HEK293 (cell line): ENCODE measurements around the gene LRFN4.

Experiments
- GLIS1 ChIP-seq: fragments of 450-650 bp; formaldehyde crosslinking; IDR thresholded peaks from 2 replicates; pipeline ENCODE4 v1.5.1; 2016; ENCODE audit warnings: missing biosample characterization, missing genetic modification characterization
- SCRT1 ChIP-seq: fragments of 450-650 bp; formaldehyde crosslinking; IDR thresholded peaks from 2 replicates; pipeline ENCODE4 v1.5.1; 2016; ENCODE audit warnings: missing biosample characterization, missing genetic modification characterization, borderline replicate concordance
- YY1 ChIP-seq: fragments of 450-650 bp; formaldehyde crosslinking; IDR thresholded peaks from 2 replicates; pipeline ENCODE4 v1.5.1; 2018; ENCODE audit warnings: missing biosample characterization, missing genetic modification characterization
- ZNF202 ChIP-seq: fragments of 450-650 bp; formaldehyde crosslinking; IDR thresholded peaks from 2 replicates; pipeline ENCODE4 v1.5.1; 2016; ENCODE audit warnings: missing biosample characterization, missing genetic modification characterization, borderline replicate concordance
- ZNF211 ChIP-seq: fragments of 450-650 bp; formaldehyde crosslinking; IDR thresholded peaks from 2 replicates; pipeline ENCODE4 v1.5.1; 2016; ENCODE audit warnings: low read depth, missing biosample characterization, missing genetic modification characterization
- ZNF274 ChIP-seq, 2 experiments: fragments of 200-500 bp in 1 of 2; fragments of 450-650 bp in 1 of 2; sonication (Bioruptor generic) in 1 of 2; formaldehyde crosslinking in 1 of 2; IDR thresholded peaks; 2 replicates each; pipeline versions ENCODE4 v1.5.1 to v1.6.1; 2014 to 2016; ENCODE audit warnings: borderline replicate concordance in 1 of 2, inconsistent platforms in 1 of 2, low read length in 1 of 2, missing biosample characterization in 1 of 2, missing genetic modification characterization in 1 of 2
- ZNF558 ChIP-seq: fragments of 450-650 bp; formaldehyde crosslinking; IDR thresholded peaks from 2 replicates; pipeline ENCODE4 v1.5.1; 2016; ENCODE audit warnings: missing biosample characterization, missing genetic modification characterization
- ZNF701 ChIP-seq: fragments of 450-650 bp; formaldehyde crosslinking; IDR thresholded peaks from 2 replicates; pipeline ENCODE4 v1.5.1; 2016; ENCODE audit warnings: missing biosample characterization, missing genetic modification characterization
- TF ChIP-seq, protein P1 (sequence below): fragments of 450-650 bp; formaldehyde crosslinking; IDR thresholded peaks from 2 replicates; pipeline ENCODE4 v1.5.1; 2016; ENCODE audit warnings: missing biosample characterization, missing genetic modification characterization
- TF ChIP-seq, protein P2 (sequence below): fragments of 450-650 bp; formaldehyde crosslinking; IDR thresholded peaks from 2 replicates; pipeline ENCODE4 v1.5.1; 2016; ENCODE audit warnings: missing biosample characterization, missing genetic modification characterization
- TF ChIP-seq, protein P3 (sequence below): fragments of 450-650 bp; formaldehyde crosslinking; IDR thresholded peaks from 2 replicates; pipeline ENCODE4 v1.5.1; 2016; ENCODE audit warnings: missing biosample characterization, missing genetic modification characterization
- TF ChIP-seq, protein P4 (sequence below): fragments of 450-650 bp; formaldehyde crosslinking; IDR thresholded peaks from 2 replicates; pipeline ENCODE4 v1.5.1; 2016; ENCODE audit warnings: missing biosample characterization, missing genetic modification characterization
- TF ChIP-seq, protein P5 (sequence below): fragments of 450-650 bp; formaldehyde crosslinking; IDR thresholded peaks from 2 replicates; pipeline ENCODE4 v1.5.1; 2016; ENCODE audit warnings: missing biosample characterization, missing genetic modification characterization
- TF ChIP-seq, protein P6 (sequence below): fragments of 450-650 bp; formaldehyde crosslinking; IDR thresholded peaks from 2 replicates; pipeline ENCODE4 v1.5.1; 2016; ENCODE audit warnings: missing biosample characterization, missing genetic modification characterization

DNA sequence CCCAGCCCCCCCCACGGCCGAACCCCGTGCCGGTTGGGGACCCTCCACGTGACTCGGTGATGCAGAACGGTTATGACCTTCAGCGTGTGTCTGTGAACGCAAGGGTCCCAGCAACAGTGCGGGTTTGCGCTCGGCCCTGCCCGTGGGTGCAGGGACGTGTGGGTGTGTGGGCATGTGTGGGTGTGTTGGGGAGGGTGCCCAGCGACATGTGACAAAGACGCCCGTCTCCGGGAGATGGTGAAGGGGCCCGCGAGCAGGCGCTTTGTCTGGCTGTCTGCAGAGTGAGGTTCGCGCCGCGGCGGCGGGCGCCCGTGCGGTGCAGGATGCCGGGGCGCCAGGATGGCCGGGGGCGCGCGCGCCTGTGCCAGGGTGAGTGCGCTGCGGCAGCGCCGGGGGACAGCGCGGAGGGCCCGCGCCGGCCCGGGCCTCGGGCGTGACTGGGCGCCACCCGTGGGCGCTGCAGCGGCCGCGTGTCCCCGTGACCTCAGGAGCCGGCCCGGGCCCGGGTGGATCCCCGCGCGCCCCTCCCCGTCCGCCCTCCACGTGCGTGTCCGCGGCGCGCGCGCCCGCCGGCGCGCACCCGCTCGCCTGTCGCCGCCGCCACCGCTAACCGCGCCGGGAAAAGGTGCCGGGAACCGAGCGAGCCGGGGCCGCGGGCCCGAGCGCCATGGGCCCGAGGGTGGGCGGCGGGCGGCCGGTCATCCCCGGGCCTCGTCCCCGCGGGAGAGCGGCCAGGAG, at the start of gene LRFN4:
- TF ChIP-seq, protein P1, sequence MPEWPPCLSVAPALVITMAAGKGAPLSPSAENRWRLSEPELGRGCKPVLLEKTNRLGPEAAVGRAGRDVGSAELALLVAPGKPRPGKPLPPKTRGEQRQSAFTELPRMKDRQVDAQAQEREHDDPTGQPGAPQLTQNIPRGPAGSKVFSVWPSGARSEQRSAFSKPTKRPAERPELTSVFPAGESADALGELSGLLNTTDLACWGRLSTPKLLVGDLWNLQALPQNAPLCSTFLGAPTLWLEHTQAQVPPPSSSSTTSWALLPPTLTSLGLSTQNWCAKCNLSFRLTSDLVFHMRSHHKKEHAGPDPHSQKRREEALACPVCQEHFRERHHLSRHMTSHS (tag by site-specific recombination), result no peak
- TF ChIP-seq, protein P2, sequence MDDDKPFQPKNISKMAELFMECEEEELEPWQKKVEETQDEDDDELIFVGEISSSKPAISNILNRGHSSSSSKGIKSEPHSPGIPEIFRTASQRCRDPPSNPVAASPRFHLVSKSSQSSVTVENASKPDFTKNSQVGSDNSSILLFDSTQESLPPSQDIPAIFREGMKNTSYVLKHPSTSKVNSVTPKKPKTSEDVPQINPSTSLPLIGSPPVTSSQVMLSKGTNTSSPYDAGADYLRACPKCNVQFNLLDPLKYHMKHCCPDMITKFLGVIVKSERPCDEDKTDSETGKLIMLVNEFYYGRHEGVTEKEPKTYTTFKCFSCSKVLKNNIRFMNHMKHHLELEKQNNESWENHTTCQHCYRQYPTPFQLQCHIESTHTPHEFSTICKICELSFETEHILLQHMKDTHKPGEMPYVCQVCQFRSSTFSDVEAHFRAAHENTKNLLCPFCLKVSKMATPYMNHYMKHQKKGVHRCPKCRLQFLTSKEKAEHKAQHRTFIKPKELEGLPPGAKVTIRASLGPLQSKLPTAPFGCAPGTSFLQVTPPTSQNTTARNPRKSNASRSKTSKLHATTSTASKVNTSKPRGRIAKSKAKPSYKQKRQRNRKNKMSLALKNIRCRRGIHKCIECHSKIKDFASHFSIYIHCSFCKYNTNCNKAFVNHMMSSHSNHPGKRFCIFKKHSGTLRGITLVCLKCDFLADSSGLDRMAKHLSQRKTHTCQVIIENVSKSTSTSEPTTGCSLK, result no peak
- TF ChIP-seq, protein P3, sequence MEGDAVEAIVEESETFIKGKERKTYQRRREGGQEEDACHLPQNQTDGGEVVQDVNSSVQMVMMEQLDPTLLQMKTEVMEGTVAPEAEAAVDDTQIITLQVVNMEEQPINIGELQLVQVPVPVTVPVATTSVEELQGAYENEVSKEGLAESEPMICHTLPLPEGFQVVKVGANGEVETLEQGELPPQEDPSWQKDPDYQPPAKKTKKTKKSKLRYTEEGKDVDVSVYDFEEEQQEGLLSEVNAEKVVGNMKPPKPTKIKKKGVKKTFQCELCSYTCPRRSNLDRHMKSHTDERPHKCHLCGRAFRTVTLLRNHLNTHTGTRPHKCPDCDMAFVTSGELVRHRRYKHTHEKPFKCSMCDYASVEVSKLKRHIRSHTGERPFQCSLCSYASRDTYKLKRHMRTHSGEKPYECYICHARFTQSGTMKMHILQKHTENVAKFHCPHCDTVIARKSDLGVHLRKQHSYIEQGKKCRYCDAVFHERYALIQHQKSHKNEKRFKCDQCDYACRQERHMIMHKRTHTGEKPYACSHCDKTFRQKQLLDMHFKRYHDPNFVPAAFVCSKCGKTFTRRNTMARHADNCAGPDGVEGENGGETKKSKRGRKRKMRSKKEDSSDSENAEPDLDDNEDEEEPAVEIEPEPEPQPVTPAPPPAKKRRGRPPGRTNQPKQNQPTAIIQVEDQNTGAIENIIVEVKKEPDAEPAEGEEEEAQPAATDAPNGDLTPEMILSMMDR, result no peak
- TF ChIP-seq, protein P4, sequence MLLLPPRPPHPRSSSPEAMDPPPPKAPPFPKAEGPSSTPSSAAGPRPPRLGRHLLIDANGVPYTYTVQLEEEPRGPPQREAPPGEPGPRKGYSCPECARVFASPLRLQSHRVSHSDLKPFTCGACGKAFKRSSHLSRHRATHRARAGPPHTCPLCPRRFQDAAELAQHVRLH, result no peak
- TF ChIP-seq ZNF211 (tag by site-specific recombination) (no peak), ZNF701 (tag by site-specific recombination) (no peak), ZNF202 (tag by site-specific recombination) (no peak), ZNF274 (IDR thresholded peaks at IDR 0.05; ENCODE audit: low read length) (no peak), ZNF274 (tag by site-specific recombination; IDR thresholded peaks at IDR 0.05; ENCODE audit: borderline replicate concordance) (no peak), SCRT1 (tag by site-specific recombination) (no peak), YY1 (tag by site-specific recombination) (no peak), GLIS1 (tag by site-specific recombination) (peak; percentile 69), ZNF558 (tag by site-specific recombination) (no peak)
- TF ChIP-seq, protein P5, sequence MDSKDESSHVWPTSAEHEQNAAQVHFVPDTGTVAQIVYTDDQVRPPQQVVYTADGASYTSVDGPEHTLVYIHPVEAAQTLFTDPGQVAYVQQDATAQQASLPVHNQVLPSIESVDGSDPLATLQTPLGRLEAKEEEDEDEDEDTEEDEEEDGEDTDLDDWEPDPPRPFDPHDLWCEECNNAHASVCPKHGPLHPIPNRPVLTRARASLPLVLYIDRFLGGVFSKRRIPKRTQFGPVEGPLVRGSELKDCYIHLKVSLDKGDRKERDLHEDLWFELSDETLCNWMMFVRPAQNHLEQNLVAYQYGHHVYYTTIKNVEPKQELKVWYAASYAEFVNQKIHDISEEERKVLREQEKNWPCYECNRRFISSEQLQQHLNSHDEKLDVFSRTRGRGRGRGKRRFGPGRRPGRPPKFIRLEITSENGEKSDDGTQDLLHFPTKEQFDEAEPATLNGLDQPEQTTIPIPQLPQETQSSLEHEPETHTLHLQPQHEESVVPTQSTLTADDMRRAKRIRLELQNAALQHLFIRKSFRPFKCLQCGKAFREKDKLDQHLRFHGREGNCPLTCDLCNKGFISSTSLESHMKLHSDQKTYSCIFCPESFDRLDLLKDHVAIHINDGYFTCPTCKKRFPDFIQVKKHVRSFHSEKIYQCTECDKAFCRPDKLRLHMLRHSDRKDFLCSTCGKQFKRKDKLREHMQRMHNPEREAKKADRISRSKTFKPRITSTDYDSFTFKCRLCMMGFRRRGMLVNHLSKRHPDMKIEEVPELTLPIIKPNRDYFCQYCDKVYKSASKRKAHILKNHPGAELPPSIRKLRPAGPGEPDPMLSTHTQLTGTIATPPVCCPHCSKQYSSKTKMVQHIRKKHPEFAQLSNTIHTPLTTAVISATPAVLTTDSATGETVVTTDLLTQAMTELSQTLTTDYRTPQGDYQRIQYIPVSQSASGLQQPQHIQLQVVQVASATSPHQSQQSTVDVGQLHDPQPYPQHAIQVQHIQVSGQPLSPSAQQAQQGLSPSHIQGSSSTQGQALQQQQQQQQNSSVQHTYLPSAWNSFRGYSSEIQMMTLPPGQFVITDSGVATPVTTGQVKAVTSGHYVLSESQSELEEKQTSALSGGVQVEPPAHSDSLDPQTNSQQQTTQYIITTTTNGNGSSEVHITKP (tag by site-specific recombination), result no peak
- TF ChIP-seq, protein P6, sequence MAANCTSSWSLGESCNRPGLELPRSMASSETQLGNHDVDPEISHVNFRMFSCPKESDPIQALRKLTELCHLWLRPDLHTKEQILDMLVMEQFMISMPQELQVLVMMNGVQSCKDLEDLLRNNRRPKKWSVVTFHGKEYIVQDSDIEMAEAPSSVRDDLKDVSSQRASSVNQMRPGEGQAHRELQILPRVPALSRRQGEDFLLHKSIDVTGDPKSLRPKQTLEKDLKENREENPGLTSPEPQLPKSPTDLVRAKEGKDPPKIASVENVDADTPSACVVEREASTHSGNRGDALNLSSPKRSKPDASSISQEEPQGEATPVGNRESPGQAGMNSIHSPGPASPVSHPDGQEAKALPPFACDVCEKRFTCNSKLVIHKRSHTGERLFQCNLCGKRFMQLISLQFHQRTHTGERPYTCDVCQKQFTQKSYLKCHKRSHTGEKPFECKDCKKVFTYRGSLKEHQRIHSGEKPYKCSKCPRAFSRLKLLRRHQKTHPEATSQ (tag by site-specific recombination), result no peak
